NCI-H1048 (cell line): ENCODE results near the gene SNAPC4.

Source experiments
- DNase-seq: peaks from one replicate; lab custom pipeline; 2025; lab: John Stamatoyannopoulos, UW

SNAPC4 gene, protein sequence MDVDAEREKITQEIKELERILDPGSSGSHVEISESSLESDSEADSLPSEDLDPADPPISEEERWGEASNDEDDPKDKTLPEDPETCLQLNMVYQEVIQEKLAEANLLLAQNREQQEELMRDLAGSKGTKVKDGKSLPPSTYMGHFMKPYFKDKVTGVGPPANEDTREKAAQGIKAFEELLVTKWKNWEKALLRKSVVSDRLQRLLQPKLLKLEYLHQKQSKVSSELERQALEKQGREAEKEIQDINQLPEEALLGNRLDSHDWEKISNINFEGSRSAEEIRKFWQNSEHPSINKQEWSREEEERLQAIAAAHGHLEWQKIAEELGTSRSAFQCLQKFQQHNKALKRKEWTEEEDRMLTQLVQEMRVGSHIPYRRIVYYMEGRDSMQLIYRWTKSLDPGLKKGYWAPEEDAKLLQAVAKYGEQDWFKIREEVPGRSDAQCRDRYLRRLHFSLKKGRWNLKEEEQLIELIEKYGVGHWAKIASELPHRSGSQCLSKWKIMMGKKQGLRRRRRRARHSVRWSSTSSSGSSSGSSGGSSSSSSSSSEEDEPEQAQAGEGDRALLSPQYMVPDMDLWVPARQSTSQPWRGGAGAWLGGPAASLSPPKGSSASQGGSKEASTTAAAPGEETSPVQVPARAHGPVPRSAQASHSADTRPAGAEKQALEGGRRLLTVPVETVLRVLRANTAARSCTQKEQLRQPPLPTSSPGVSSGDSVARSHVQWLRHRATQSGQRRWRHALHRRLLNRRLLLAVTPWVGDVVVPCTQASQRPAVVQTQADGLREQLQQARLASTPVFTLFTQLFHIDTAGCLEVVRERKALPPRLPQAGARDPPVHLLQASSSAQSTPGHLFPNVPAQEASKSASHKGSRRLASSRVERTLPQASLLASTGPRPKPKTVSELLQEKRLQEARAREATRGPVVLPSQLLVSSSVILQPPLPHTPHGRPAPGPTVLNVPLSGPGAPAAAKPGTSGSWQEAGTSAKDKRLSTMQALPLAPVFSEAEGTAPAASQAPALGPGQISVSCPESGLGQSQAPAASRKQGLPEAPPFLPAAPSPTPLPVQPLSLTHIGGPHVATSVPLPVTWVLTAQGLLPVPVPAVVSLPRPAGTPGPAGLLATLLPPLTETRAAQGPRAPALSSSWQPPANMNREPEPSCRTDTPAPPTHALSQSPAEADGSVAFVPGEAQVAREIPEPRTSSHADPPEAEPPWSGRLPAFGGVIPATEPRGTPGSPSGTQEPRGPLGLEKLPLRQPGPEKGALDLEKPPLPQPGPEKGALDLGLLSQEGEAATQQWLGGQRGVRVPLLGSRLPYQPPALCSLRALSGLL (N-terminal part only)

GRCh38 chr9:136400038-136400834 is at the start of gene SNAPC4:
Gene SNAPC4 (minus strand): TSS chr9:136400170. CDS start chr9:136398428, 1,742 bp downstream.
- DNase-seq = peak; percentile 81

DNA sequence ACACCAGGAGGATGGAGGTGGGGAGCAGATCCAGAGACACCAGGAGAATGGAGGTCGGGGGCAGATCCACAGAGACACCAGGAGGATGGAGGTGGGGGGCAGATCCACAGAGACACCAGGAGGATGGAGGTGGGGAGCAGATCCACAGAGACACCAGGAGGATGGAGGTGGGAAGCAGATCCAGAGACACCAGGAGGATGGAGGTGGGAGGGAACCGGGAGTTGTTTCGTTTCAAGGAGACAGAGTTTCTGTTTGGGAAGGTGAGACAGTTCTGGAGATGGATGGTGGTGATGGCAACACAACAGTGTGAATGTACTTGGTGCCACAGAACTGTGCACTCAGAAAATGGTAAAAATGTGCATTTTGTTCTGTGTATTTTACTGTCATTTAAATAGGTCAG is 48.7 kb upstream of the SNAPC4 start:
- no peak for DNase-seq

- DNase-seq = no peak
Measured at GRCh38 chr9:136447173-136447778, 47.3 kb upstream of the SNAPC4 start.

GRCh38 chr9:136445799-136446198 is 45.8 kb upstream of the SNAPC4 start:
- no peak for DNase-seq

DNA sequence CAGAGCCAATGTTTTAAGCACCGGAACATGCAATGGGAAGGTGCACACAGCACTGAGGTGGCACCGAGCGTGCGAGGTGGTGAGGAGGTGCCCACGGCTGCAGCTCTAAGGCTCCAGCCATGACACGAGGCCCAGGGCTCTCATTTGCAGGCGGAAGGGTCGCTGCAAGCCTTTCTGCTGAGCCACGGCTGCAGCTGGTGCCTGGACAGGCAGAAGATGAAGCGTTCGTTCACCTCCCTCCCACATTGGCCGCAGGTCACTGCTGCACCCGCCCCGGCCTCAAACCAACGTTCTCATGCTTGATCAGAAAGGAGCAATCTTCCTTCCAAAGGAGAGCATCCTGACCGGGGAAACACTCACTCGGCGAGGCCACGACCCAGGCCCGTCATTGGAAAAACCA is 44.1 kb upstream of the SNAPC4 start:
- DNase-seq = no peak

- no peak for DNase-seq
Measured at GRCh38 chr9:136443687-136444086, 43.7 kb upstream of the SNAPC4 start.

DNA sequence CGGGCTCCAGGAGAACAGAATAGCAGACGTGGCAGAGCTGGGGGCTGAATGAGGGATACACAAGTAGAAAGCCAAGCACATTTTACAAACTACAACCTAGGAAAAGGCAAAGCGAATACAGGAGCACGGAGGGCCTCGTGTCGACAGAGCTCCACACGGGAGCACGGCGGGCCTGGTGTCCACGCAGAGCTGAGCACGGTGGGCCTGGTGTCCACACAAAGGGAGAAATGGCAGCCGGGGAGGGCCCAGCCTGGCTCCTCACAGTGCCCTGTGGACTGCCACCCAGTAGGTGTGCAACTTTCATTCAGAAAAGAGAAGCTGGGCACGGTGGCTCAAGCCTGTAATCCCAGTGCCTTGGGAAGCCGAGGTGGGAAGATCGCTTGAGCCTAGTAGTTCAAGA is 43.1 kb upstream of the SNAPC4 start:
- no peak for DNase-seq

DNA sequence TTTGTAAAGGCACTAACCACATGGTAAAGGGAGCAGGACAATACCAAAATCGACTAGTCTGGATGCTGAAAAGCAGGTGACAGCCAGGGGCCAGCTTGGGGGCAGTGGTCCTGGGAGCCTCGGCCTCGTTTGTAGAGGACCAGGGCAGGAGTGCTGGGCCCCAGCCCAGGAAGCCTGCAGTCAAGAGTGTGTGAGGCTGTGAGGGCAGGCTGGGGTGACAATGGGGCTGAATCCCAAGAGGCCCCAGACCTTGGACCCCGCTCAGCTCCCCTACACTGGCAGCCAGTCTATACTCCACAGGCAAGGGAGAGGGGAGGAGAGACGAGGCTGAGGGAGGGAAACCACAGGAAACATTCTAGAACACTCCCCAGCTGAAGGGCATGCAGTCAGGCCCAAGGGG is 42.3 kb upstream of the SNAPC4 start:
- DNase-seq = no peak

GRCh38 chr9:136441681-136442245 is 41.8 kb upstream of the SNAPC4 start:
- no peak for DNase-seq

DNA sequence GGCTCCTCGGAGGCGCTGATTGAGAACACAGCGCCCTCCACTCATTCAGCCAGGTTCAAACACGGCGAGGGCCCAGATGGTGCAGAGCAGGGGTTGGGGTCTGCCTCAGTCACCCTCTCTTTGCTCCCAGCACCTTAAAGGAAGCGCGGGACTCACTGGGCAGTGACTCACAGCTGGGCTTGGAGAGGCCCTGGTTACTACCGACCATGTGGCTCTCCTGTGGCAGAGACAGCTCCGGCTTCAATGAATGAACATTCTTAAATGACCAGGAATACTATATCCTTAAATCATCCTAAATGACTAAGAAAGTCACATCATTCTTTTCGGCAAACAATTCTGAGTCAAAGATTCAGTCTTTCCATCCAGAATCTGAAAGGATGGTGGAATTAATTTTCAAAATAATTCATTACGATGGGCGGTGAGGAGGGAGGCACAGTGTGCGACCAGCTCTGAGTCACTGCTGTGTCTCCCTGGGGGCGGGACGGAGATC is 41.3 kb upstream of the SNAPC4 start:
- DNase-seq = no peak

DNA sequence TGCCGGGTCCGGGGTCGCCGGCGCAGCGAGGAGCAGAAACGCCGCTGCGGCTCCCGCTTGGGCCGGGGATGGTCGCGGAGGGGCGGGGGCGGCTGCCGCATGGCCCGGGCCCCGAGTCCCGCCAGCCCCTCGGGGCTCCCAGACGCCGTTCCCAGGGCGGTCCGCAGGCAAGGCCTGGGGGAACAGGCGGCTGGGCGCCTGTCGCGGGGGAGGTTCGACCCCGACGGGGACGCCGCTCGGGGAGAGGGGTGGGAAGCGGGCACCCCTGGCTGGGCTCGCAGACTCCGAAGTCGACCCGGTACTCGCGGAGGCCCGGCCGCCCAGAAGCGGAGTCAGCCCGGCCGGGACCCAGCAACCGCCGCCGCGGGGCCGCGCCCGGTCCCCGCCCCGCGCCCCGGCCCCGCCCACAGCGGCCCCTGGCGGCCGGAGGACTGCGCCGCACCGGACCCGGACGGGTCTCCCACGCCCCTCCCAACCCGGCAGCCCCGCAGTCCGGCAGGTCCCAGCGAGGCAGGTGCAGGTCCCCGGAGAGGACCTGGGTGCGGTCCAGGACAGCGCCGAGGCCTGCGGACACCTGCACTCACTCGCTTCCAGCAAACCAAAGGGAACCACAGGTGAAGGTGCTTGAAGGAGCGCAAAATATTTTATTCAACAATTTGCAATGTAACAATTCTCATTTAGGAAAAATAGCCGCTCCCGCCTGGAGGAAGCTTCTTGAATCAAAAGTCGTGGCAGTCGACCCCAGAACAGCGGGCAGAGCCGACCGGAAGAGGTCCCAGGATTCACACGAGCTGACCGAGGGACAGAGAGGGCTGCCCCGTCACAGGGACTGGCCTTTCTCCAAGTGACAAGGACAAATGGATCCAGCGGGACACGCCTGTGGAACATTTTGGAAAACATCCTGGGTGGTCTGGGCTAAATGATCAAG is 39.8 kb upstream of the SNAPC4 start, which contains the start of gene INPP5E:
TSS of gene INPP5E (minus strand) at position 365 of the 928 bp plus-strand sequence. CDS start 426 bp downstream, outside the sequence.
- peak; percentile 31 for DNase-seq

GRCh38 chr9:136438548-136439480 is 38.8 kb upstream of the SNAPC4 start:
- no peak for DNase-seq

DNA sequence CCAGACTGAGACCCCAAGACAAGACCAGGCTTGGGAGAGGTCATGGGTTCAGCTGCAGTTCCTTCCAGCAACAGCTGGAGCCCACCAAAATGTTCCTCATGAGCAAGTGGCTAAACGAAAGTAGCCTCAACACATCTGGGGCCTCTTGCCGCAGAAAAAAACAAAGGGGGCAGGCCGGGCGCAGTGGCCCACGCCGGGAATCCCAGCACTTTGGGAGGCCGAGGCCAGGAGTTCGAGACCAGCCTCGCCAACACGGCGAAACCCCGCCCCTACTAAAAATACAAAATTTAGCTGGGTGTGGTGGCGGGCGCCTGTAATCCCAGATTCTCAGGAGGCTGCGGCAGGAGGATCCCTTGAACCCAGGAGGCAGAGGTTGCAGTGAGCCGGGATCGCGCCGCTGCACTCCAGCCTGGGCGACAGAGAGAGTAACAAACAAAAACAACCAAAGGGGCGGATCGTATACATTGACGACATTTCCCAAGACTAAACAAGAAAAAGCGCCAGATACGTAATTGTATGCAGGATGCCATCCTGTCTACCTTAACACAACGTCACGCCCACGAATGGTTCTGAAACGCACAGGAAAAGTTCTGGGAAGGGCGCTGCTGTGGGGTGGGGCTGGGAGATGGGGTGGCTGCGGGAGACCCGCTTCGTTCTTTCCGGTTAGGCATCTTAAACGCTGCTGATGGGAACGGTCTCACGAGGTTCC is 38.0 kb upstream of the SNAPC4 start:
- no peak for DNase-seq

GRCh38 chr9:136437430-136437829 is 37.5 kb upstream of the SNAPC4 start:
- no peak for DNase-seq

- DNase-seq = no peak
Measured at GRCh38 chr9:136436055-136436634, 36.2 kb upstream of the SNAPC4 start.

GRCh38 chr9:136434580-136435169 is 34.7 kb upstream of the SNAPC4 start:
- DNase-seq = no peak
